Caki2 (cell line): ENCODE results near the gene SMAD4. TPM values are rescaled to one million over a fixed set of nuclear protein-coding genes. Genes with fewer than 3 reads are reported as not detected.

Source experiments
- DNase-seq: peaks from one replicate; pipeline ENCODE4 v3.0.0-alpha.2; 2015; ENCODE audit warnings: low read depth
- in situ Hi-C: cut with HindIII; loops from 2 replicates; pipeline ENCODE4 v1.10.0; 2016; ENCODE audit warnings: low sequenced_read_pairs, low pct_unique_long_range_greater_than_20kb, mixed read lengths
- total RNA-seq: library from RNA; depleted of rRNA; stranded (reverse); fragments of >200 nt; shearing (Covaris generic); gene quantifications from 2 replicates; pipeline ENCODE4 v1.2.3, GENCODE V29; 2014; ENCODE audit warnings: low replicate concordance; rRNA removed

The SMAD4 gene
- total RNA-seq, 1 experiment from 2014 or later, result 48.9 TPM

- in situ Hi-C loops, result no loop called here
- DNase-seq, result no peak
These were observed 94.0 kb downstream of the SMAD4 start for GRCh38 chr18:51123936-51124486.

GRCh38 chr18:51125976-51126375, 96.0 kb downstream of the SMAD4 start:
- DNase-seq, result no peak
- in situ Hi-C loops, result no loop called here

- no peak for DNase-seq
- in situ Hi-C loops, result no loop called here
These were observed 97.7 kb downstream of the SMAD4 start for GRCh38 chr18:51127664-51128063.

GRCh38 chr18:51128533-51128932, 98.5 kb downstream of the SMAD4 start:
- no peak for DNase-seq
- in situ Hi-C loops, result no loop called here

GRCh38 chr18:51132256-51132935, 102.4 kb downstream of the SMAD4 start:
- in situ Hi-C loops, result no loop called here
- no peak for DNase-seq

- in situ Hi-C loops, result no loop called here
- peak; percentile 30 for DNase-seq
These were observed 103.7 kb downstream of the SMAD4 start for GRCh38 chr18:51133580-51134160.

Other genes with a start within 250 kb of the SMAD4 start
- not detected in 2 replicates for gene MRO, start 210.2 kb upstream of the SMAD4 start, total RNA-seq
- 26.6 and 27.8 TPM in 2 replicates for gene ME2, start 151.1 kb upstream of the SMAD4 start, total RNA-seq
- 6.0 and 16.2 TPM in 2 replicates for gene ELAC1, start 62.2 kb upstream of the SMAD4 start, total RNA-seq
- gene MEX3C, start 167.5 kb downstream of the SMAD4 start, total RNA-seq, result 21.6 and 30.8 TPM in 2 replicates